Osteocyte (in vitro differentiated cells): ENCODE data around the gene FGF14. TPM values are rescaled to one million over a fixed set of nuclear protein-coding genes. Genes with fewer than 3 reads are reported as not detected.
A peak's percentile ranks its signal among the peaks of the same experiment; 100 is the strongest.

Experiments used
- DNase-seq: peaks from one replicate; pipeline ENCODE4 v3.0.0; 2021; ENCODE audit warnings: mixed read lengths; ENCODE audit not compliant: unreplicated experiment; ENCODE audit errors: extremely low spot score
- H3K27ac Mint-ChIP-seq: one replicate; pipeline ENCODE4 v1.8.0; 2021; ENCODE audit warnings: mild to moderate bottlenecking, mixed read lengths; ENCODE audit not compliant: unreplicated experiment
- H3K27me3 Mint-ChIP-seq: one replicate; pipeline ENCODE4 v1.8.0; 2021; ENCODE audit warnings: mixed read lengths; ENCODE audit not compliant: unreplicated experiment
- H3K36me3 Mint-ChIP-seq: one replicate; pipeline ENCODE4 v1.8.0; 2021; ENCODE audit warnings: mixed read lengths; ENCODE audit not compliant: unreplicated experiment
- H3K4me1 Mint-ChIP-seq: one replicate; pipeline ENCODE4 v1.8.0; 2021; ENCODE audit warnings: mixed read lengths; ENCODE audit not compliant: unreplicated experiment
- H3K4me3 Mint-ChIP-seq: one replicate; pipeline ENCODE4 v1.8.0; 2021; ENCODE audit warnings: mild to moderate bottlenecking, moderate library complexity, mixed read lengths; ENCODE audit not compliant: unreplicated experiment
- H3K9me3 Mint-ChIP-seq: one replicate; pipeline ENCODE4 v1.8.0; 2021; ENCODE audit warnings: mixed read lengths; ENCODE audit not compliant: unreplicated experiment
- CTCF ChIP-seq: fragments of 200-600 bp; sonication (generic); IDR thresholded peaks from 2 replicates; pipeline ENCODE4 v1.5.0; 2021; ENCODE audit warnings: antibody characterized with exemption, mild to moderate bottlenecking, moderate library complexity
- total RNA-seq: library from RNA; stranded (reverse); gene quantifications from 2 replicates; pipeline ENCODE4 v1.2.1, GENCODE V29; 2021

FGF14 gene
- total RNA-seq, 1 donor from 2014 or later: 0.24 TPM

GRCh38 chr13:101930331-101930730 lies 471.5 kb downstream of the FGF14 start:
- H3K36me3 Mint-ChIP-seq: no peaks in the 10 kb centered on the region
- no peaks in the 10 kb centered on the region for H3K9me3 Mint-ChIP-seq
- peaks cover 34% of the 10 kb centered on the region for H3K27me3 Mint-ChIP-seq
- peak overlapping the region; percentile 39 for H3K27ac Mint-ChIP-seq
- H3K4me3 Mint-ChIP-seq: peak overlapping the region; percentile 8
- no peak for DNase-seq
- TF ChIP-seq CTCF: no peak
- peaks cover 16% of the 10 kb centered on the region for H3K4me1 Mint-ChIP-seq

GRCh38 chr13:101925731-101926130 lies 476.1 kb downstream of the FGF14 start:
- no peaks in the 10 kb centered on the region for H3K36me3 Mint-ChIP-seq
- H3K9me3 Mint-ChIP-seq: no peaks in the 10 kb centered on the region
- H3K27ac Mint-ChIP-seq: no peak overlapping the region
- no peak for DNase-seq
- H3K4me1 Mint-ChIP-seq: peaks cover 10% of the 10 kb centered on the region
- peaks cover 58% of the 10 kb centered on the region for H3K27me3 Mint-ChIP-seq
- no peak for TF ChIP-seq CTCF
- no peak overlapping the region for H3K4me3 Mint-ChIP-seq

- no peaks in the 10 kb centered on the region for H3K36me3 Mint-ChIP-seq
- DNase-seq: no peak
- no peaks in the 10 kb centered on the region for H3K9me3 Mint-ChIP-seq
- H3K27ac Mint-ChIP-seq: no peak overlapping the region
- peaks cover 10% of the 10 kb centered on the region for H3K4me1 Mint-ChIP-seq
- H3K4me3 Mint-ChIP-seq: peak overlapping the region; percentile 66
- H3K27me3 Mint-ChIP-seq: peaks cover 80% of the 10 kb centered on the region
- peak; percentile 34 for TF ChIP-seq CTCF
Measured at GRCh38 chr13:101919541-101920181, 482.2 kb downstream of the FGF14 start.

GRCh38 chr13:101917833-101918661 lies 483.8 kb downstream of the FGF14 start:
- Mint-ChIP-seq H3K27ac (no peak overlapping the region), H3K4me1 (peaks cover 10% of the 10 kb centered on the region), H3K9me3 (no peaks in the 10 kb centered on the region), H3K27me3 (peaks cover 79% of the 10 kb centered on the region), H3K36me3 (no peaks in the 10 kb centered on the region), H3K4me3 (no peak overlapping the region)
- DNase-seq: no peak
- TF ChIP-seq CTCF: no peak

GRCh38 chr13:101917475-101917810 lies 484.4 kb downstream of the FGF14 start:
- DNase-seq: no peak
- TF ChIP-seq CTCF: no peak
- no peak overlapping the region for H3K27ac Mint-ChIP-seq
- H3K4me1 Mint-ChIP-seq: peaks cover 10% of the 10 kb centered on the region
- no peaks in the 10 kb centered on the region for H3K9me3 Mint-ChIP-seq
- peak overlapping the region; percentile 18 for H3K4me3 Mint-ChIP-seq
- H3K36me3 Mint-ChIP-seq: no peaks in the 10 kb centered on the region
- peaks cover 83% of the 10 kb centered on the region for H3K27me3 Mint-ChIP-seq
